Keratinocyte (primary cell): ENCODE data around the gene FKBP1A. TPM values are rescaled to one million over a fixed set of nuclear protein-coding genes. Genes with fewer than 3 reads are reported as not detected.

Experiments
- DNase-seq: peaks from one replicate; pipeline ENCODE4 v3.0.0-alpha.2; 2011; ENCODE audit warnings: low read depth, missing footprints, low spot score
- FAIRE-seq: peaks from 2 replicates; lab custom pipeline; 2011; peaks lifted over from hg19 to GRCh38; lab: Jason Lieb, UNC
- H2AFZ ChIP-seq: 2 replicates; pipeline ENCODE4 v1.6.0; 2012; ENCODE audit warnings: low read length, control low read depth, inconsistent platforms; ENCODE audit not compliant: control insufficient read depth
- H3K27ac ChIP-seq: 2 replicates; pipeline ENCODE4 v1.5.1; 2011; ENCODE audit warnings: low read length; ENCODE audit not compliant: control insufficient read depth, insufficient read depth
- H3K27me3 ChIP-seq: 3 replicates; pipeline ENCODE4 v1.6.0; 2011; ENCODE audit warnings: low read length; ENCODE audit not compliant: control insufficient read depth, insufficient read depth; ENCODE audit errors: extremely low read depth
- H3K36me3 ChIP-seq, 2 experiments: 2 replicates in 1 of 2; 3 replicates in 1 of 2; pipeline ENCODE4 v1.5.1; 2011; ENCODE audit warnings: low read length in 2 of 2, mild to moderate bottlenecking in 1 of 2; ENCODE audit not compliant: control insufficient read depth in 2 of 2, insufficient read depth in 2 of 2; ENCODE audit errors: extremely low read depth in 1 of 2
- H3K4me1 ChIP-seq: 3 replicates; pipeline ENCODE4 v1.5.1; 2011; ENCODE audit warnings: low read length; ENCODE audit not compliant: control insufficient read depth, insufficient read depth; ENCODE audit errors: extremely low read depth
- H3K4me2 ChIP-seq: 3 replicates; pipeline ENCODE4 v1.6.0; 2011; ENCODE audit warnings: low read depth, low read length; ENCODE audit not compliant: control insufficient read depth, insufficient read depth; ENCODE audit errors: extremely low read depth
- H3K4me3 ChIP-seq, 3 experiments: fragments of 200-600 bp in 1 of 3; sonication (generic) in 1 of 3; 2 replicates in 2 of 3; 3 replicates in 1 of 3; pipeline ENCODE4 v1.5.1; 2011 to 2016; ENCODE audit warnings: low read length in 3 of 3, mild to moderate bottlenecking in 3 of 3, control low read depth in 2 of 3, inconsistent platforms in 1 of 3, low read depth in 1 of 3, mixed read lengths in 1 of 3, mixed run types in 1 of 3, moderate library complexity in 1 of 3; ENCODE audit not compliant: control insufficient read depth in 2 of 3, insufficient read depth in 2 of 3; ENCODE audit errors: extremely low read depth in 1 of 3
- H3K79me2 ChIP-seq: 2 replicates; pipeline ENCODE4 v1.6.0; 2012; ENCODE audit warnings: low read length; ENCODE audit not compliant: control insufficient read depth, insufficient read depth
- H3K9ac ChIP-seq: 3 replicates; pipeline ENCODE4 v1.6.0; 2011; ENCODE audit warnings: low read length; ENCODE audit not compliant: control insufficient read depth, insufficient read depth; ENCODE audit errors: extremely low read depth
- H3K9me1 ChIP-seq: 3 replicates; pipeline ENCODE4 v1.6.0; 2011; ENCODE audit warnings: low read length; ENCODE audit not compliant: control insufficient read depth, insufficient read depth; ENCODE audit errors: extremely low read depth
- H3K9me3 ChIP-seq: 2 replicates; pipeline ENCODE4 v1.5.1; 2012; ENCODE audit warnings: low read depth, low read length; ENCODE audit not compliant: control insufficient read depth
- H4K20me1 ChIP-seq: 3 replicates; pipeline ENCODE4 v1.6.0; 2011; ENCODE audit warnings: low read length; ENCODE audit not compliant: control insufficient read depth, insufficient read depth; ENCODE audit errors: extremely low read depth
- EZH2 ChIP-seq: IDR thresholded peaks from one replicate; pipeline ENCODE4 v1.6.1; 2012; ENCODE audit warnings: inconsistent platforms, mild to moderate bottlenecking, low read length, moderate library complexity
- dilution Hi-C: fragments of 300-500 bp; cut with MboI; formaldehyde crosslinking; loops from one replicate; pipeline ENCODE4 v1.7.0; 2020; ENCODE audit warnings: low sequenced_read_pairs; ENCODE audit not compliant: extremely low pct_ligation_motif_present
- polyA plus RNA-seq, 5 experiments: library from polyadenylated mRNA; depleted of rRNA in 3 of 5; stranded (reverse) in 3 of 5; stranded (forward) in 1 of 5; unstranded in 1 of 5; fragments of >200 nt; gene quantifications; 1 replicate in 1 of 5; 2 replicates in 3 of 5; 3 replicates in 1 of 5; pipeline versions ENCODE4 v1.2.1 to v1.2.3, GENCODE V29; 2011 to 2012; ENCODE audit warnings: missing spikeins in 2 of 5, low read depth in 1 of 5, low replicate concordance in 1 of 5
- TF ChIP-seq, protein P1 (sequence below), 3 experiments: IDR thresholded peaks in 1 of 3; conservative IDR thresholded peaks in 1 of 3; optimal IDR thresholded peaks in 1 of 3; 2 replicates in 2 of 3; 3 replicates in 1 of 3; pipeline versions ENCODE3 to v1.5.1; 2011; ENCODE audit warnings: low read length in 3 of 3, mild to moderate bottlenecking in 3 of 3, moderate library complexity in 2 of 3, control low read depth in 1 of 3, inconsistent platforms in 1 of 3; ENCODE audit not compliant: insufficient read depth in 2 of 3; ENCODE audit errors: extremely low read depth in 1 of 3

The FKBP1A gene
- polyA plus RNA-seq, 1 donor (not counting 4 experiments of a cell fraction or from before 2014, with no cell fraction given) = 1,010 TPM

DNA sequence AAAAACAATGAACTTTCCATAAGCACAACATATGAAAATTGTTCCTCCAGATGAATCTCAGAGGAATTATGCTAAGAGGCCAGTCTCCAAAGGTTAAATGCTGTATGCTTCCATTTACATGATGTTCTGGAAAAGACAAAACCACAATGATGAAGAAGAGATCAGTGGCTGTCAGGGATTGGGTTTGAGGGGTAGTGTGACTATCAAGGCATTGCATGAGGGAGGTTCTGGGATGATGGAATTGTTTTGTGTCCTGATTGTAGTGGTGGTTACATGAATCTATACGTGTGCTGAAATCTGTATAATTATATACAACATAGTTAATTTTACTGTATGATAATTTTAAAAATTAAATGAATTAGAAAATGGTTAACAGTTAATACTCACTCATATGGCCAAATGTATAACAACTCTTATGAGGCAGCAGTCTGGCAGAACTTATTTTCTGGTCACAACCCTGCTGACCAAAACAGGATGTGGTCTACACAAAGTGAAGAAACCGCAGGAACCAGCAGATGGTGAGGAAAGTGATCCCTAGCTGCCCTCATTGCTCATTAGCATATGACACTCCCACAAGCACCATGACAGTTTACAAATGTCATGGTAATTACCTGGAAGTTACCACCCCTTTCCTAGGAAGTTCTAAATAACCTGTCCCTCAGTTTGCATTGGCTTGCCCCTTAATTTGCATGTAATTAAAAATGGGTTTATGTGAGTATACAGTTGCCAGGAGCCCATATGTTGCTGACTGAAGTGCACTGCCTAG lies 41.9 kb upstream of the FKBP1A start:
- H2AFZ ChIP-seq = no peak overlapping the region
- no peaks in the 10 kb centered on the region for H3K9me1 ChIP-seq
- FAIRE-seq (no peak), DNase-seq (no peak)
- H3K4me2 ChIP-seq = no peak overlapping the region
- dilution Hi-C loops = no loop called here
- peaks cover 7% of the 10 kb centered on the region for H3K4me1 ChIP-seq
- H3K27me3 ChIP-seq = no peaks in the 10 kb centered on the region
- H3K79me2 ChIP-seq = no peaks in the 10 kb centered on the region
- H3K9me3 ChIP-seq = no peaks in the 10 kb centered on the region
- H3K27ac ChIP-seq = no peak overlapping the region
- no peak overlapping the region for H3K9ac ChIP-seq
- no peaks in the 10 kb centered on the region for H3K36me3 ChIP-seq
- TF ChIP-seq, protein P1, sequence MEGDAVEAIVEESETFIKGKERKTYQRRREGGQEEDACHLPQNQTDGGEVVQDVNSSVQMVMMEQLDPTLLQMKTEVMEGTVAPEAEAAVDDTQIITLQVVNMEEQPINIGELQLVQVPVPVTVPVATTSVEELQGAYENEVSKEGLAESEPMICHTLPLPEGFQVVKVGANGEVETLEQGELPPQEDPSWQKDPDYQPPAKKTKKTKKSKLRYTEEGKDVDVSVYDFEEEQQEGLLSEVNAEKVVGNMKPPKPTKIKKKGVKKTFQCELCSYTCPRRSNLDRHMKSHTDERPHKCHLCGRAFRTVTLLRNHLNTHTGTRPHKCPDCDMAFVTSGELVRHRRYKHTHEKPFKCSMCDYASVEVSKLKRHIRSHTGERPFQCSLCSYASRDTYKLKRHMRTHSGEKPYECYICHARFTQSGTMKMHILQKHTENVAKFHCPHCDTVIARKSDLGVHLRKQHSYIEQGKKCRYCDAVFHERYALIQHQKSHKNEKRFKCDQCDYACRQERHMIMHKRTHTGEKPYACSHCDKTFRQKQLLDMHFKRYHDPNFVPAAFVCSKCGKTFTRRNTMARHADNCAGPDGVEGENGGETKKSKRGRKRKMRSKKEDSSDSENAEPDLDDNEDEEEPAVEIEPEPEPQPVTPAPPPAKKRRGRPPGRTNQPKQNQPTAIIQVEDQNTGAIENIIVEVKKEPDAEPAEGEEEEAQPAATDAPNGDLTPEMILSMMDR (optimal IDR thresholded peaks at IDR 0.05 in 1 of 3, IDR thresholded peaks at IDR 0.05 in 1 of 3, conservative IDR thresholded peaks at IDR 0.05 in 1 of 3; ENCODE audit: extremely low read depth in 1 of 3, insufficient read depth in 2 of 3, low read length in 3 of 3) = no peak
- no peak for TF ChIP-seq EZH2
- no peak overlapping the region for H3K4me3 ChIP-seq
- no peaks in the 10 kb centered on the region for H4K20me1 ChIP-seq

- Histone ChIP-seq H2AFZ (no peak overlapping the region), H3K79me2 (no peaks in the 10 kb centered on the region), H4K20me1 (no peaks in the 10 kb centered on the region), H3K9ac (no peak overlapping the region), H3K9me1 (no peaks in the 10 kb centered on the region), H3K27ac (no peak overlapping the region), H3K4me3 (no peak overlapping the region), H3K9me3 (no peaks in the 10 kb centered on the region), H3K4me2 (no peak overlapping the region), H3K27me3 (no peaks in the 10 kb centered on the region), H3K4me1 (peaks cover 15% of the 10 kb centered on the region), H3K36me3 (no peaks in the 10 kb centered on the region)
- dilution Hi-C loops = no loop called here
- no peak for DNase-seq
- TF ChIP-seq, protein P1 (optimal IDR thresholded peaks at IDR 0.05 in 1 of 3, IDR thresholded peaks at IDR 0.05 in 1 of 3, conservative IDR thresholded peaks at IDR 0.05 in 1 of 3; ENCODE audit: extremely low read depth in 1 of 3, insufficient read depth in 2 of 3, low read length in 3 of 3) = no peak
- TF ChIP-seq EZH2 = no peak
- no peak for FAIRE-seq
Measured at GRCh38 chr20:1431158-1431557, 38.3 kb upstream of the FKBP1A start.
